T-helper 2 cell (primary cell): ENCODE results near the gene B3GALT6.

Source experiments
- DNase-seq, 5 experiments: peaks; one replicate each; pipeline versions ENCODE4 v3.0.0 to v3.0.0-alpha.2; 2012 to 2022

Gene B3GALT6

GRCh38 chr1:1267488-1268283 lies 35.6 kb downstream of the B3GALT6 start:
- no peak for DNase-seq

DNA sequence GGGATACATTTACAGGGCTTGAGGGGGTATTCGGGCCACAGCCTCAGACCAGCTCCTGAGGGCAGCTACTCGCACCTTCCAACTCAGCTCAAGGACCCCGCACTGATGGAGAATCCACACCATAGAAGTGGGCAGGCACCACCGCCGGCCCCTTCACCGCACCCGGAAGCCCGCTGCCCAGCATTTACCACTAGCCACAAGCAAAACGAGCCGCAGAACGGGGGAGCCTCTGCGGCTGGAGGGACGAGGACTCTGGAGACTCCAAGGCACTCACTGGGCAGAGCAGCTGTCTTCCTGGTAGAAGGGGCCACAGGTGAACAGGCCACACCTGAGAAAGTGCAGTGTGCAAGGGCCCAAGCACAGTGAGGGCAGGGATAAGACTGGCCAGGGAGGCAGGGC lies 36.2 kb downstream of the B3GALT6 start:
- DNase-seq = no peak

DNA sequence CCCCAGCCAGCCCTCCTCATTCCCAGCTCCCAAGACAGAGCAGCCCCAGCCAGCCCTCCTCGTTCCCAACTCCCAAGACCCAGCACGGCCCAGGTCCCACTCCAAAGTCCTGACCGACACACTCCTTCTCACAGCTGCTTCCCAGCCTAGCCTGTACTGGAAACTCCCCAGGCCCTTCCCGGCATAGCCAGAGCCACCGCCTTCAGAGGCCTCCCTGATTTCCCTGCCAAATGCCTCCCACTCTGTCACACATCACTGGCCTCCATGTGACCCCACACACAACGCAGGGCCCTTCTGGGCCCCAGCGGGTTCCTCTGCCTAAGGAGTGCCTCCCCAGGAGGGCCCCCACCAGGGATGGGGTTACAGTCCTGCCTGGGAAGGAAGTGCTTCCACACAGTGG lies 38.8 kb downstream of the B3GALT6 start:
- no peak for DNase-seq

GRCh38 chr1:1272341-1273208 lies 40.5 kb downstream of the B3GALT6 start:
- no peak for DNase-seq

GRCh38 chr1:1273209-1273511 lies 41.1 kb downstream of the B3GALT6 start:
- DNase-seq = no peak

DNA sequence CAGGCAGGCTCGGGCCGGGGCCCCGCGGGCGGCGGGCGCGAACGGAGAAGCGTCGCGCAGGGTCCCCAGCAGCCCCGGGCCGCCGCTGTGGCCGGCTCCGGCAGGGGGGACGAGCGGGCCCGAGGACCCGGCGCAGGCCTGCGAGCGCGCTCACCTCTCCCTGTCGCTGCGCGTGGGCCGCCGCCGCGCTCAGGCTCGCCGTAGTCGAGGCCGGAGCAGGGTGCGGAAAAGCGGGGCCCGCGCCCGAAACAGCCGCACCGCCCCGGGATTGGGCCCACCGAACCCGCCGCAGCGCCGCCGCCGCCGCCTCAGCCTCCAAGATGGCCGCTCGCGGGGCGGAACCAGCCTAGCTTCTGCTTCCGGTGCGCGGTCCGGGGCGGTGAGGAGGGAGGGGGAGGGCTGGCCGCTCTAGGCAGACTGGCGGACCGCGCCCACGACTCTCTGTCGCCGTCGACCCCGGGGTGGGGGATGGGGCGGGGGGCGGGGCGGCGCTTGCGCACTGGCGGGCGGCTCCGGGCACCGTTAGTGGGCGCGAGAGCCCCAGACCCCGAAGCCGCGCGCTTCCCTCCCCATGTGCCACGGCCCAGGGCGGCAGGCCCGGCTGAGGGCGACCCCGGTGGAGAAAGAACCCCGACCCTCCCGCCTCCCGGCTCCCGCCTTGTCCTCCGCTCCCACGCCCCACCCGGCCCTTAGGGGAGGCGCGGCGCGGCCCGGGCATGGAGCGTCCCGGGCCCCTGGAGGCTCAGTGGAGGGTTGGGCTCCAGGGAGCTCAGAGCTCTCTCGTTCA lies 41.7 kb downstream of the B3GALT6 start, which contains the start of gene UBE2J2:
Gene UBE2J2 (minus strand): TSS at position 343 of the 787 bp plus-strand sequence. CDS start 5,862 bp downstream, outside the sequence.
- DNase-seq = peak; percentile 83 to 97 (median 89)

DNA sequence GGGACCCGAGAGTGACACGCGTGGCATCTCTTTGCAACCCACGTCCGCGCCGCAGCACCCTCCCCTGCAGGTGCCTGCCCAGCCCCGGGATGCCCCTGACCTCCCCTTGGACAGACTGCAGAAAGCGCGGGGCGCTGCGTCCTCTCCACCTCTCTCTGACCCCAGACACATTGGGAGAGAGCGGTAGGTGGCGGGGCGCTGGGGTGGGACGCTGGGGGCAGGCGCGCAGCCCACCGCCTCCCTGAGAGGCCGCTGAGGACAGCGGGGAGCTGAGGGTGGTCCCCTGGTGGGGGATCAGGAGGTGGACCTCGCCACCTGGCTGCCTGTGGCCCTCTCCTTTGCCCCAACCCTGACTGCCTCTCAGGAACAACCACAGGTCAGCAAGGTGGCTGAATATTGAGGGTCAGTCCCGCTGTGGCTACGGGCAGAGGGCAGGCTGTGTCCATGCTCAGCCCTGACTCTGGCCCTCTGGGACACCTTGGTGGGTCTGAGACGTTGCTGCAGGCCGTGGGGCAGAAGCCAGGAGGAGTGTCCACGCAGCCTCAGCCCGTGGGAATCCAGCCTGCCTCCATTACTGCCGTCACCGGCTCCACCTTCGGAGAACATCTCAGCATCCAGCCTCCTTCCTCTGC lies 42.4 kb downstream of the B3GALT6 start:
- DNase-seq = no peak

DNA sequence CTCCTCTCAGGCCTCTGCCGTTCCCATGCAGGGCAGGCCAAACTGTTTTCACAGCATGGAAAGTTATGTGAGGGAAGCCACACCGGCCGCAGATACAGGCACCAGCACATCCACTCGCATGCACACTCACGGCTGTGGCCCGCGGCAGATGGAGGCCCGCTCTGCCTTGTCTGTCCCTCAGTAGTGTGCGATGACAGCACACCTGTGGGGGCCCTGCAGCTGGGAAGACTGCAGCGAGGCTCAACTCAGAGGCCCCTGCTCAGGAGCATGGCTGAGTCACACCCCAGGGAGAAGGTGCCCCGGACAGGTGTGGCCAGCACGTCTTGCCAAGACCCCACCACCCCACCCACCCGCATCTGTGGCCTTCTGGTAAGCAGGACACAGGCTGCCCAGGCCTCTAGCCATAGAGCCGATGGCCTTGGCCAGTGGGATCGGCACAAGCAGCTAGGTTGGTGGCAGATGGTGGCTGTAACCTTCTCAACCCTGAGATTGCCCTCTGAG lies 42.9 kb downstream of the B3GALT6 start:
- no peak for DNase-seq

GRCh38 chr1:1275836-1276235 lies 43.8 kb downstream of the B3GALT6 start:
- DNase-seq = no peak

DNA sequence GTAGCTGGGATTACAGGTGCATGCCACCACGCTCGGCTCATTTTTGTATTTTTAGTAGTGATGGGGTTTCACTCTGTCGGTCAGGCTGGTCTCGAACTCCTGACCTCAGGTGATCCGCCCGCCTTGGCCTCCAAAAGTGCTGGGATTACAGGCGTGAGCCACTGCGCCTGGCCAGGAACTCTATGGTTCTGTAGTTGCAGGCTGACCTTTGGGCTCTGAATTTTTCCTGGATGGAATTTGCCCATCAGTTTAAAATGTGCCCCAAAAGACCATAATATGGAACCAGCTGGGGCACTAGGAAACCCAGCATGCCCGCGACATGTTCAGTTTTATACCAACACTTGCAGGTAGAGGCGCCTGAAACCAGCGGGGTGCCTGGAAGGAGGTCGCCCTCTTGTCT lies 46.6 kb downstream of the B3GALT6 start:
- DNase-seq = no peak

DNA sequence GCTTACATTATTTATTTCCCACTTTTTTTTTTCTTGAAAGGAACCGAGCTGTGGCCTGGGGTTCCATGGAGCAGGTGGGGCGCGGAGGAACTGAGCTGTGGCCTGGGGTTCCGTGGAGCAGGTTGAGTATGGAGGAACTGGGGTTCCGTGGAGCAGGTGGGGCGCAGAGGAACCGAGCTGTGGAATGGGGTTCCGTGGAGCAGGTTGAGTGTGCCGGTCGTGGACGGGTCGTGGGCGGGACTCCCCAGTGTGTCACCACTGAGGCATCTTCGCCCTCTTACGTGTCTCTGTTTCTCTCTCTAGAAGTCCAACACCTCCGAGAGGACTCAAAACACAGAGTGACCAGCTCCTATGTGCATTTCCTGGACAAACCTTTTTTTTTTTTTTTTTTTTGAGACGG lies 47.0 kb downstream of the B3GALT6 start:
- no peak for DNase-seq

DNA sequence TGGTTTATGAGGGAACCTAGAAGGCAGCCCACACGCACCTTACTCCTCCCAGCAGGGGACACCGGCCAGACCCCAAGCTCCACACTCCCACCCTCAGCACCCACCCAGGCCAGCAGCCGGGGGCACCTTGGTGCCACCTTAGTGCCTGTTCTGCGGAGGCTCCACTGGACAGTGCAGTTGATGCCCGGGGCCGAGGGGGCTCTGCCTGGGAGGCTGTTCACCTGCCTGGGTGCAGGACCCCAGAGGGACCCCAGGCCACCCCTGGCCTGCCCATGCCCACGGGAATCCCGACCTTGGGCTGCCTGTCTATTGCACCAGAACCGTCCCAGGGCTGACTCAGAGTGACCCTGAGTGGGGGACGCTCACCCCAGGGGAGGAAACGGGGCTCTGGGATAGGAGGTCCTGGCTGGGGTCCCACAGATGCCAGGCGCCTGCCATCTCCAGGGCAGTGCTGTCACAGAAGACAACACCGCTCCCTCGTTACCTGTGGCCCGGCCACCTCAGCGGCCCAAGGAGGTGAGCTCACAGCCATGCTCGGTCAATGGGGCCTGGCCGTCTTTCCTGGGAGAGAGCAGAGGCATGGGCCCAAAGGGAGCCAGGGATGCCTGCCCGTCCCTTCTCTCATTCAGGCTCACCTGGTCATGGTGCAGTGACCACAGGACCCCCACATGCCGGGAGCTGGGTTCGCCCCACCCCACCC lies 48.9 kb downstream of the B3GALT6 start:
- no peak for DNase-seq

DNA sequence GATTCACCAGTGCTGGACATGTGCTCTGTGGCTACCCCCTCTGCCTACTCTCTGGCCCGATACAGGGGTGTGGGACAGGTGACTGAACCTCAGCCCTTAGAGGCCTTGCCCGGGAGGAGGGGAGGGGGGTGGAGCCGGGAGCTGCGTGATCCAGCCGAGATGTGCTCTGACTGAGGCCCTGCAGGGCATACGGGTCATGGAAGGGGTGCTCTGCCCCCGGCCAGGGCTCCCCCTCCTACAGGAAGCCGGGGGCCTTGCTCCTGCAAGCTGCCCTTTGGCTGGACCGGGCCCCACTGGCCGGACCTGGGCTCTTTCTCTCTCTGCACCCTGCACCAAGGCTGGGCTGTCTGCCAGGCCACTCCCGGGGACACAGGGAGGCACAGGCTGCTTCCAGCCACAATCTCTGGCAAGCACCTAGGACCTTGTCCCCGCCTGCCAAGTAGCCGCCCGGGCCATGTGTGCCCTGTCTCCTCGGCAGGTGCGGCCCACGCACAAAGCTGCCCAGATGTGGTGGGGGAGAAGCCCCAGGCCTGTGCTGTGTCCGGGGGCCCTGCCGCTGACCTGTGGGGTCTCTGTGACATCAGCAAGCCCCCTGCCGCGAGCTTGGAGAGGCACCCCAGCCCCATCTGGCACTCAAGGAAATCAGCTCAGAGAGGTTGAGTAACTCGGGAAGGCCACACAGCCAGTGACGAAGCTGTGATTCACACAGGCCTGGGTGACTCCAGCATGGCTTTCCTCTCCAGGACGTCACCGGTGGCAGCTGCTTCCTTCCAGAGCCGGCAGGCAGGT lies 49.7 kb downstream of the B3GALT6 start:
- no peak for DNase-seq

DNA sequence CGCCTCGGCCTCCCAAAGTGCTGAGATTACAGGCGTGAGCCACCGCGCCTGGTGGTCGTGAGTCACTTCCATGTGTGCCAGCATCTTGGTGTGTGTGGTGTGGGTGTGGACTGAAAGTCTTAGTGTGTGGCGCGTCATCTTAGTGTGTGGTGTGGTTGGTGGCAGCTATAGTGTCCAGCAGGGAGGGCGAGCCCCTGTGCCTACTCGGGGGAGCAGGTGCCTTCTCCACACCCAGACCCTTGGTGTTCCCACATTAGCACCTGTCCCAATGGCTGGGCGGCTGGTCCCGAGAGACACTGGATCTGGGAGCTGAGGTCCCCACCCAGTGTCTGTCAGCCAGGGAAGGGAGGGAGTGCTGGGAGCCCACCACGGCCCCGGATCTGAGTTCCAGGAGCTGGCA lies 51.0 kb downstream of the B3GALT6 start:
- no peak for DNase-seq

DNA sequence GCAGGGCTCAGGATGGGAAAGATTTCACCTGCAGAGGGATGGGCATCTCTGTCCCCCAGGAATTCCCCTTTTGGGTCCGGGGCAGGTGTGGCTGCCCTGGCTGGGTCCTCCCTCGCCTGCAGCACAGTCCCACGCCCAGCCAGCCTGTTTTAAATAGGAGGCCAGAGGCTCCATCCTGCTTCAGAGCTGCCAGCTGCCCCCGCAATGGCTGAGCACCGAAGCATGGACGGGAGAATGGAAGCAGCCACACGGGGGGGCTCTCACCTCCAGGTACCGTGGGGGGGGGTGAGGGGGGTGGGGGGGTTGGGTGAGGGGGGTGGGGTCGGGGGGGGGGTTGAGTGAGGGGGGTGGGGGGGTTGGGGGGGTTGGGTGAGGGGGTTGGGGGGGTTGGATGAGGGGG lies 51.8 kb downstream of the B3GALT6 start:
- DNase-seq = no peak
